Endothelial cell of umbilical vein (primary cell): ENCODE data around the gene MPND. TPM values are rescaled to one million over a fixed set of nuclear protein-coding genes. Genes with fewer than 3 reads are reported as not detected.
"Not testable (repeated sequence)": the region's sequence is repeated elsewhere in the genome, so short reads cannot be mapped to it uniquely, and the experiment has no call there.

Experiments used
- BruUV-seq: library from RNA; stranded (reverse); fragments of 400-500 nt; replicated peaks from 2 replicates; lab custom pipeline; 2021; lab: Mats Ljungman, UMichigan
- CTCF ChIA-PET: fragments of 300-600, 350-600 bp; sonication (Branson Sonifier 250); formaldehyde crosslinking; loops from one replicate; lab custom pipeline; 2021; ENCODE audit warnings: antibody characterized with exemption, inconsistent platforms; lab: Charles Lee
- POLR2A ChIA-PET: fragments of 300-600, 350-600 bp; sonication (Branson Sonifier 250); formaldehyde crosslinking; loops from one replicate; lab custom pipeline; 2021; ENCODE audit warnings: antibody characterized with exemption, inconsistent platforms; lab: Charles Lee
- DNase-seq: peaks from one replicate; pipeline ENCODE4 v3.0.0-alpha.2; 2011; ENCODE audit warnings: low read depth, low spot score
- FAIRE-seq: peaks from 2 replicates; lab custom pipeline; 2011; peaks lifted over from hg19 to GRCh38; lab: Jason Lieb, UNC
- H2AFZ ChIP-seq: 2 replicates; pipeline ENCODE4 v1.6.0; 2012; ENCODE audit warnings: low read depth, low read length, control low read depth, inconsistent platforms
- H3K27ac ChIP-seq: 2 replicates; pipeline ENCODE4 v1.5.1; 2011; ENCODE audit warnings: low read depth, mild to moderate bottlenecking, control low read depth, low read length, moderate library complexity; ENCODE audit not compliant: insufficient read depth
- H3K27me3 ChIP-seq, 2 experiments: 2 replicates each; pipeline versions ENCODE4 v1.6.0 to v1.6.1; 2011; ENCODE audit warnings: low read length in 2 of 2, mixed read lengths in 1 of 2; ENCODE audit not compliant: control insufficient read depth in 2 of 2, insufficient read depth in 2 of 2
- H3K36me3 ChIP-seq, 2 experiments: 2 replicates in 1 of 2; 3 replicates in 1 of 2; pipeline ENCODE4 v1.5.1; 2011; ENCODE audit warnings: low read length in 2 of 2, mild to moderate bottlenecking in 1 of 2, moderate library complexity in 1 of 2; ENCODE audit not compliant: control insufficient read depth in 2 of 2, insufficient read depth in 2 of 2; ENCODE audit errors: extremely low read depth in 1 of 2
- H3K4me1 ChIP-seq: 3 replicates; pipeline ENCODE4 v1.5.1; 2011; ENCODE audit warnings: mild to moderate bottlenecking, low read length; ENCODE audit not compliant: control insufficient read depth, insufficient read depth; ENCODE audit errors: extremely low read depth
- H3K4me2 ChIP-seq: 2 replicates; pipeline ENCODE4 v1.6.1; 2011; ENCODE audit warnings: low read length, control low read depth, mixed read lengths; ENCODE audit not compliant: insufficient read depth
- H3K4me3 ChIP-seq, 3 experiments: fragments of 200-600 bp in 1 of 3; sonication (generic), shearing (Covaris generic) in 1 of 3; replicated peaks in 1 of 3; 2 replicates each; pipeline ENCODE4 v1.5.1; 2011 to 2016; ENCODE audit warnings: control low read depth in 3 of 3, low read length in 3 of 3, mild to moderate bottlenecking in 2 of 3, inconsistent platforms in 1 of 3, low read depth in 1 of 3, moderate library complexity in 1 of 3; ENCODE audit not compliant: insufficient read depth in 1 of 3
- H3K79me2 ChIP-seq: 2 replicates; pipeline ENCODE4 v1.6.0; 2012; ENCODE audit warnings: low read length, inconsistent platforms; ENCODE audit not compliant: control insufficient read depth, insufficient read depth
- H3K9ac ChIP-seq: replicated peaks from 2 replicates; pipeline ENCODE3; 2011; ENCODE audit warnings: low read length, control low read depth; ENCODE audit not compliant: insufficient read depth; ENCODE audit errors: extremely low read depth
- H3K9me1 ChIP-seq: replicated peaks from 3 replicates; pipeline ENCODE4 v1.6.0; 2011; ENCODE audit warnings: mild to moderate bottlenecking, low read length; ENCODE audit not compliant: control insufficient read depth, insufficient read depth; ENCODE audit errors: extremely low read depth
- H3K9me3 ChIP-seq: replicated peaks from 2 replicates; pipeline ENCODE4 v1.5.1; 2012; ENCODE audit warnings: low read length, inconsistent platforms; ENCODE audit not compliant: control insufficient read depth, insufficient read depth
- H4K20me1 ChIP-seq: replicated peaks from 2 replicates; pipeline ENCODE3; 2011; ENCODE audit warnings: mild to moderate bottlenecking, low read length; ENCODE audit not compliant: control insufficient read depth, insufficient read depth; ENCODE audit errors: extremely low read depth
- CTCF ChIP-seq, 2 donors: IDR thresholded peaks; 1 replicate in 1 of 2; 2 replicates in 1 of 2; pipeline ENCODE4 v1.5.1; 2011; ENCODE audit warnings: low read length in 2 of 2, mild to moderate bottlenecking in 2 of 2, moderate library complexity in 2 of 2, control low read depth in 1 of 2, inconsistent platforms in 1 of 2, low read depth in 1 of 2; ENCODE audit not compliant: insufficient read depth in 1 of 2; ENCODE audit errors: extremely low read depth in 1 of 2
- EZH2 ChIP-seq: IDR thresholded peaks from 2 replicates; pipeline ENCODE4 v1.6.1; 2012; ENCODE audit warnings: borderline replicate concordance, low read depth, mild to moderate bottlenecking, moderate library complexity, low read length, inconsistent platforms; ENCODE audit not compliant: severe bottlenecking
- FOS ChIP-seq: IDR thresholded peaks from 2 replicates; pipeline ENCODE4 v1.6.1; 2011; ENCODE audit warnings: mild to moderate bottlenecking, low read length, moderate library complexity, borderline replicate concordance; ENCODE audit not compliant: insufficient read depth
- GATA2 ChIP-seq: IDR thresholded peaks from 2 replicates; pipeline ENCODE4 v1.7.0; 2011; ENCODE audit warnings: low read depth, mild to moderate bottlenecking, moderate library complexity, mixed read lengths, low read length; ENCODE audit not compliant: insufficient read length, insufficient read depth
- JUN ChIP-seq: IDR thresholded peaks from 2 replicates; pipeline ENCODE4 v1.6.1; 2011; ENCODE audit warnings: borderline replicate concordance, low read depth; ENCODE audit not compliant: insufficient read length, insufficient read depth
- MYC ChIP-seq: IDR thresholded peaks from one replicate; pipeline ENCODE4 v1.6.1; 2011; ENCODE audit warnings: mild to moderate bottlenecking, low read depth, low read length
- POLR2A ChIP-seq: IDR thresholded peaks from 2 replicates; pipeline ENCODE4 v1.6.1; 2012; ENCODE audit warnings: low read depth, mild to moderate bottlenecking, control low read depth, low read length
- POLR2AphosphoS5 ChIP-seq: IDR thresholded peaks from 2 replicates; pipeline ENCODE4 v1.6.1; 2012; ENCODE audit warnings: low read depth, mild to moderate bottlenecking, control low read depth, low read length, moderate library complexity; ENCODE audit not compliant: insufficient read depth
- dilution Hi-C: fragments of 300-500 bp; cut with MboI; formaldehyde crosslinking; loops from one replicate; pipeline ENCODE4 v1.15.0; 2019; ENCODE audit warnings: low sequenced_read_pairs; ENCODE audit not compliant: extremely low pct_ligation_motif_present
- intact Hi-C: fragments of 100-400 bp; cut with micrococcal nuclease; formaldehyde crosslinking; loops from one replicate; pipeline ENCODE4 v1.10.0; 2022
- polyA plus RNA-seq, 4 experiments: library from polyadenylated mRNA; depleted of rRNA in 3 of 4; stranded (reverse) in 3 of 4; unstranded in 1 of 4; fragments of >200 nt; gene quantifications; 2 replicates each; pipeline versions ENCODE4 v1.2.1 to v1.2.3, GENCODE V29; 2011 to 2012; ENCODE audit warnings: missing spikeins in 1 of 4
- total RNA-seq: library from RNA; stranded (reverse); gene quantifications from 2 replicates; pipeline ENCODE4 v1.2.3, GENCODE V29; 2021
- TF ChIP-seq, protein P1 (sequence below): IDR thresholded peaks from 2 replicates; pipeline ENCODE4 v1.6.1; 2011; ENCODE audit not compliant: insufficient read depth, insufficient read length

The MPND gene
- total and polyA plus RNA-seq, 2 donors (not counting 3 experiments of a cell fraction or from before 2014, with no cell fraction given) = 14.8 to 21.1 TPM

- no peak for FAIRE-seq
- no TSS peak for BruUV-seq
Observed at GRCh38 chr19:4347521-4347920, 4.2 kb downstream of the MPND start.

DNA sequence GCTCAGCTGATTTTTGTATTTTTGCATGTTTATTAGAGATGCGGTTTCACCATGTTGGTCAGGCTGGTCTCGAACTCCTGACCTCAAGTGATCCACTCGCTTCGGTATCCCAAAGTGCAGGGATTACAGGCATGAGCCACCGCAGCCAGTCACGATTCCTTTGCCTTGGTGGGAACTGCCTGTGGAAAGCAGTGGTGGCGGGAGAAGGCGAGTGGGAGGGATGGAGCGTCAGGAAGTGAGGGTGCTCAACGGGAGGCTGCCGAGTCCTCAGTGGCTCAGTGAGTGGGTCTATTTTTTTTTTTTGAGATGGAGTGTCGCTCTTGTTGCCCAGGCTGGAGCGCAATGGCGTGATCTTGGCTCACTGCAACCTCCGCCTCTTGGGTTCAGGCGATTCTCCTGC lies 5.9 kb downstream of the MPND start:
- intact Hi-C loops = not testable (repeated sequence)

More at GRCh38 chr19:4347521-4347920, 4.2 kb downstream of the MPND start:
- no peaks in the 10 kb centered on the region for H3K9me3 ChIP-seq
- no peak overlapping the region for H3K4me2 ChIP-seq
- H4K20me1 ChIP-seq = no peaks in the 10 kb centered on the region
- H3K27ac ChIP-seq = no peak overlapping the region
- no peak overlapping the region for H2AFZ ChIP-seq
- no peaks in the 10 kb centered on the region for H3K79me2 ChIP-seq
- H3K4me3 ChIP-seq = no peak overlapping the region
- no peaks in the 10 kb centered on the region for H3K9me1 ChIP-seq
- intact Hi-C loops = no loop called here
- ChIA-PET CTCF (interaction anchor here (2.5 kb wide), 1 partner anchor 80 kb away, joined by 8 read pairs; no protein-coding TSS in a partner anchor), POLR2A (interaction anchor here (0.7 kb wide), 1 partner anchor 27 kb away, joined by 3 read pairs; no protein-coding TSS in a partner anchor)
- H3K36me3 ChIP-seq = peaks cover 2 to 4% of the 10 kb centered on the region in 2 experiments
- no peak overlapping the region for H3K9ac ChIP-seq
- H3K4me1 ChIP-seq = peaks cover 7% of the 10 kb centered on the region
- TF ChIP-seq POLR2AphosphoS5 (no peak), FOS (no peak), CTCF (IDR thresholded peaks at IDR 0.05; ENCODE audit: extremely low read depth in 1 of 2, insufficient read depth in 1 of 2, low read depth in 1 of 2, low read length in 2 of 2) (no peak), JUN (no peak), POLR2A (no peak), GATA2 (no peak), MYC (no peak), EZH2 (no peak)
- TF ChIP-seq, protein P1, sequence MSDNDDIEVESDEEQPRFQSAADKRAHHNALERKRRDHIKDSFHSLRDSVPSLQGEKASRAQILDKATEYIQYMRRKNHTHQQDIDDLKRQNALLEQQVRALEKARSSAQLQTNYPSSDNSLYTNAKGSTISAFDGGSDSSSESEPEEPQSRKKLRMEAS = no peak
- no peak for DNase-seq
- H3K27me3 ChIP-seq = no peaks in the 10 kb centered on the region
- dilution Hi-C loops = no loop called here

More for the DNA sequence above, 5.9 kb downstream of the MPND start:
- FAIRE-seq, H3K27ac ChIP-seq, H3K4me1 ChIP-seq, H4K20me1 ChIP-seq, POLR2A ChIA-PET, H3K4me3 ChIP-seq, BruUV-seq, H3K27me3 ChIP-seq, H3K4me2 ChIP-seq, H3K9ac ChIP-seq, H3K79me2 ChIP-seq, H3K9me1 ChIP-seq, H3K36me3 ChIP-seq, DNase-seq, H3K9me3 ChIP-seq, H2AFZ ChIP-seq, dilution Hi-C loops: not testable (repeated sequence)
- CTCF ChIA-PET = interaction anchor here (2.5 kb wide), 1 partner anchor 82 kb away, joined by 8 read pairs; no protein-coding TSS in a partner anchor
